Right ventricle myocardium superior (tissue), 1 donor: ENCODE results near the gene PARP16. TPM values are rescaled to one million over a fixed set of nuclear protein-coding genes. Genes with fewer than 3 reads are reported as not detected.

ENCODE experiments used
- ATAC-seq: fragments of 200-7000 bp; cut with Tn5 transposase; one replicate; pipeline ENCODE4 v1.9.1; 2020; ENCODE audit warnings: mild to moderate bottlenecking; ENCODE audit not compliant: poor library complexity
- DNase-seq: peaks from one replicate; pipeline ENCODE4 v3.0.0-alpha.2; 2020
- intact Hi-C: fragments of 100-400 bp; cut with DNase I; formaldehyde crosslinking; loops from one replicate; pipeline ENCODE4 v1.11.2; 2022
- total RNA-seq: library from RNA; stranded (reverse); fragmentation: NEBNext Ultra II Directional; extraction: Animal tissue kit (Norgen Biotek cat#: 25700); gene quantifications from one replicate; pipeline ENCODE4 v1.2.1, GENCODE V29; 2021
- donor health status: DM: no; HTN: yes; CAD: no; lungs with severe emphysema.

PARP16 gene
- total RNA-seq, 1 donor from 2014 or later, result 4.4 TPM

- intact Hi-C loops, result no loop called here
- DNase-seq (no peak), ATAC-seq (no peak)
Measured at GRCh38 chr15:65289261-65289854, 2.7 kb upstream of the PARP16 start.

GRCh38 chr15:65287520-65287855 lies 805 bp upstream of the PARP16 start:
- ATAC-seq (no peak), DNase-seq (no peak)
- intact Hi-C loops, result no loop called here

- DNase-seq (peak; percentile 68), ATAC-seq (peak; percentile 71)
- intact Hi-C loops, result no loop called here
Measured at GRCh38 chr15:65286069-65286703, 497 bp downstream of the PARP16 start.

- intact Hi-C loops, result no loop called here
- no peak for ATAC-seq
- DNase-seq, result no peak
Measured at GRCh38 chr15:65285291-65286068, 1.2 kb downstream of the PARP16 start.

- intact Hi-C loops, result no loop called here
- no peak for DNase-seq
- ATAC-seq, result no peak
Measured at GRCh38 chr15:65278480-65278879, 8.2 kb downstream of the PARP16 start.

- intact Hi-C loops, result no loop called here
- DNase-seq (no peak), ATAC-seq (no peak)
Measured at GRCh38 chr15:65277015-65277414, 9.7 kb downstream of the PARP16 start.

GRCh38 chr15:65275728-65276126 lies 11.0 kb downstream of the PARP16 start:
- DNase-seq (no peak), ATAC-seq (no peak)
- intact Hi-C loops, result no loop called here

GRCh38 chr15:65275104-65275727 lies 11.5 kb downstream of the PARP16 start:
- DNase-seq (no peak), ATAC-seq (no peak)

GRCh38 chr15:65270811-65271545 lies 15.7 kb downstream of the PARP16 start:
- intact Hi-C loops, result loop anchor here (5.0 kb wide), 1 partner anchor 84 kb away; the partner anchor contains the start of gene CLPX
- ATAC-seq (peak; percentile 93), DNase-seq (peak; percentile 60)

More at GRCh38 chr15:65275104-65275727, 11.5 kb downstream of the PARP16 start:
- intact Hi-C loops, result no loop called here

GRCh38 chr15:65268411-65268810 lies 18.3 kb downstream of the PARP16 start:
- intact Hi-C loops, result no loop called here
- ATAC-seq (no peak), DNase-seq (no peak)

- DNase-seq, result no peak
- intact Hi-C loops, result no loop called here
- ATAC-seq, result no peak
Measured at GRCh38 chr15:65266469-65266868, 20.2 kb downstream of the PARP16 start.

GRCh38 chr15:65264863-65265430 lies 21.7 kb downstream of the PARP16 start:
- intact Hi-C loops, result no loop called here
- DNase-seq (no peak), ATAC-seq (peak; percentile 79)

- intact Hi-C loops, result no loop called here
Measured at GRCh38 chr15:65263313-65263712, 23.4 kb downstream of the PARP16 start.

GRCh38 chr15:65260968-65261367 lies 25.7 kb downstream of the PARP16 start:
- intact Hi-C loops, result no loop called here
- no peak for DNase-seq
- ATAC-seq, result no peak

More at GRCh38 chr15:65263313-65263712, 23.4 kb downstream of the PARP16 start:
- DNase-seq, result no peak
- ATAC-seq, result no peak

GRCh38 chr15:65259367-65259797 lies 27.3 kb downstream of the PARP16 start:
- ATAC-seq, result peak; percentile 73
- intact Hi-C loops, result no loop called here
- DNase-seq, result peak; percentile 59

- intact Hi-C loops, result no loop called here
- DNase-seq (no peak), ATAC-seq (peak; percentile 68)
Measured at GRCh38 chr15:65258375-65259262, 28.1 kb downstream of the PARP16 start.

GRCh38 chr15:65255486-65256140 lies 31.1 kb downstream of the PARP16 start:
- ATAC-seq, result no peak
- intact Hi-C loops, result no loop called here
- no peak for DNase-seq
